ENCODE results near the gene FAM163A.
"Not testable (repeated sequence)": the region's sequence is repeated elsewhere in the genome, so short reads cannot be mapped to it uniquely, and the experiment has no call there.

FAM163A gene

DNA sequence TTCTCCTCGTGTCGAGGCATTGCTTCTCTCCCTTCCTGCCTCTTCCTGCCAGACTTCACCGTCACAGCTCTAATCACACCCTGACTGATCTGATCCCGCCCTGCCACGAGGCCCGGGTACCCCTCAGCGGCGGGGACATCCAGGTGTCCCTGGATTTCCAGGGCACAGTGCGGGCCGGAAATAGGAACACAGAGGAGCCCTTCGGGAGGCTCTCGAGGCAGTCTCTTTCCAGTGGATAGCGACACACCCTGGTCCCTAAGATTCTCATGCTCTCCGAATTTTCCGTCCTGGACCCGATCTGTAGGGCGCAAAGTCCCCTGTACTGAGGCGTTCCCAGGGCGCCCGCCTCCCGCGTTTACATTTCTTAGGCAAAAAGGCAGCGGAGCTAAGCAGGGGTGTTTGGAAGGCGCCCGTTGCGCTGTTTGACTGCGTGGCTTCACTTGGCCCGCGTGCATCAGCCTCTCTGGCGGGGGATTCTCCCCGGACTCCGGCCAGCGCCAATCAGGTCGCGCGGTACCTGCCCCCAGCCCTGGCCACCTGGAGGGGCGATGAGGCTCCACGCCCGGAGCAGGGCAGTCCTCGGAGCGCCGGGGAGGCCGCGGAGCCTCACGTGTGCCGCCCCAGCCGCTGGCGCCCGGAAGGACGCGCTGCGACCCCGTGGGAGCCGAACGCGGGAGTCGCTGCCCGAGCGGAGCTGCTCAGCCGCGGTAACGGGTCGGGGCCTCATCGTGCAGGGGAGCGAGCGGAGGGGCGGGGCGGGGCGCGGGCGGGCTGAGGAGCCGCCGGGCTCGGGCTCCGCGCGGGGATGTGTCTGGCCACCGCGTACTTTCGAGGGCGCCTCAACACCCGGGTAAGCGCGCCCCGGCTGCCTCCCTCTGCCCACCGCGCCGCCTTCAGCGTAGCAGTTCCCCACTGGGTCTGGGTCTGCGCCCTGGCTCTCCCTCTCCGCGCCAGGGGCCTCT, at the start of gene FAM163A:
Gene FAM163A, plus strand, starts transcription at position 575 of the 962 bp plus-strand sequence. CDS start 69,807 bp downstream, outside the sequence.
- DNase-seq: no peak

DNA sequence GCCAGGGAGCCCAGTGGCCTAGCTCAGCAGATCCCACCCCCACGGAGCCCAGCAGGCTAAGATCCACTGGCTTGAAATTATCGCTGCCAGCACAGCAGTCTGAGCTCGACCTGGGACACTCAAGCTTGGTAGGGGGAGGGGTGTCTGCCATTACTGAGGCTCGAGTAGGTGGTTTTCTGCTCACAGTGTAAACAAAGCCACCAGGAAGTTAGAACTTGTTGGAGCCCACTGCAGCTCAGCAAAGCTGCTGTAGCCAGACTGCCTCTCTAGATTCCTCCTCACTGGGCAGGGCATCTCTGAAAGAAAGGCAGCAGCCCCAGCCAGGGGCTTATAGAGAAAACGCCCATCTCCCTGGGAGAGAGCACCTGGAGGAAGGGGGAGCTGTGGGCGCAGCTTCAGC, 48.6 kb upstream of the FAM163A start:
- DNase-seq: not testable (repeated sequence)

DNA sequence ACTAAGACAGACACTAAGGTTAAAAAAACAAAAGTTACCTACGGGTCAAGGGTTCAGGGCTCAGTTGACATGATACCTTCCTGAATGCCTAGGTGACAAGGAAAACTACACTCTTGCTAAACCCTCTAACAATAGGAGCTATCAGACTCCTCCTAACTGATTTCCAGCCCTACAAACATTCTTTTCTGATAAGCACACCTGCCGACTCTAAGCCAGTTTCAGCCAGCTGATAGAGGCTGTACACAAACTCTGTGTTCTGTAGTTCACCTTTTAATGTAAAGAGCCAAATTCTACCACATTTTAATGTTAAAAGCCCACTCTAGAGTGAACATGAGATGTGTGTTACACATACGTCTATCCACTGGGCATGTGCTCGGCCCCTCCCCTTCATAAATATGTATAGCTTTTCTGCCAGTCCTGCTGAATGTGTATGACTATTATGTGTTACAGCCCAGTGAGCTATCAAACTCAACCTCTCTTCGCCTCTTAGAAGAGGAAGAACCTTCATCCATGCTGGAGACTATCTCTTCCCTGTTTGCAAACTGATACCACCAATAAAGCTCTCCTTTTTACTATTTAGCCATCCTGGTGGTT, 40.0 kb upstream of the FAM163A start:
- DNase-seq: no peak

DNA sequence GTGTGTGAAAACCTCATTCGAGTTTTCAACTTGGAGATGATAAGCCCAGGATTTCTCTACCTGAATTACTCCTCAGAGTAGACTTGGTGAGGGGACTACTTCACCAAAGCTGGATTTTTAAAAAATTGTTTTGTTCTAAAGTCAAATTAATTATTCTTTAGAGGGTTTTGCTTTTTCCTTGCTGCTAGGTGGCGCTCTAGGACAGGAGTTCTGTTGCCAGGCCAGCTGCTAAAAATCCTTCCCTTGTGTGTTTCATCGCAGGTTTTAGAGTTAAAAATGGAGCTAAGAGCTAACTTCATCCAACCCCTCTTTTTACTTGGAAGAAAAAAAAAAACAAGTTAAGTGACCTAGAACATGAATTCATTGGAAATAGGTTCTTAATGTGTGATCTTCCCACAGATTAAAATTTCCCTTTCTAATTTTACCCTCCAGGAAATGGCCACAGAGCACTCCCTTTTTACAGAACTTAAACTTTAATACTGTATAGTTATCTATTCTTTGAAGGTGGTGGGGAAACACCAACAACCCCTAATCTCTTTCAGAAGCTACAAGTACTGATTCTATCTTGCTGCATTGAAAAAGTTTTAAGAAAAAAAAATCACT, 36.7 kb upstream of the FAM163A start:
- DNase-seq: no peak

DNA sequence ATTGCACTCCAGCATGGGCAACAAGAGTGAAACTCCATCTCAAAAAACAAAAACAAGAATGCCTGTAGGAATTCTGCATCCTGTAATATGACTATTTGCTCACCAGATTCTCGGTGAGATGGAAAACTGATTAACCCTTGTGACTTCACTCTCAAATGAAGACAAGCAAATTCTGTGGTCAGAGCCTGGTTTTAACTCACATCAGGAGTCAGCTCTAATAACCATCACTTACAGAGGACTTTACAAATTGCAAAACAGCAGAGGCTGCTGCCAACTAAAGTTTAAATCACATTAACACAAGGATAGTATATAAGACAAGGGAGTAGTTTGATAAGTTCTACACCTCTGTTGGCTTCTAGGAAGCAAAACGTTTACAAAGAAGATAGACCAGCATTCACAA, 35.7 kb upstream of the FAM163A start:
- DNase-seq: no peak

DNA sequence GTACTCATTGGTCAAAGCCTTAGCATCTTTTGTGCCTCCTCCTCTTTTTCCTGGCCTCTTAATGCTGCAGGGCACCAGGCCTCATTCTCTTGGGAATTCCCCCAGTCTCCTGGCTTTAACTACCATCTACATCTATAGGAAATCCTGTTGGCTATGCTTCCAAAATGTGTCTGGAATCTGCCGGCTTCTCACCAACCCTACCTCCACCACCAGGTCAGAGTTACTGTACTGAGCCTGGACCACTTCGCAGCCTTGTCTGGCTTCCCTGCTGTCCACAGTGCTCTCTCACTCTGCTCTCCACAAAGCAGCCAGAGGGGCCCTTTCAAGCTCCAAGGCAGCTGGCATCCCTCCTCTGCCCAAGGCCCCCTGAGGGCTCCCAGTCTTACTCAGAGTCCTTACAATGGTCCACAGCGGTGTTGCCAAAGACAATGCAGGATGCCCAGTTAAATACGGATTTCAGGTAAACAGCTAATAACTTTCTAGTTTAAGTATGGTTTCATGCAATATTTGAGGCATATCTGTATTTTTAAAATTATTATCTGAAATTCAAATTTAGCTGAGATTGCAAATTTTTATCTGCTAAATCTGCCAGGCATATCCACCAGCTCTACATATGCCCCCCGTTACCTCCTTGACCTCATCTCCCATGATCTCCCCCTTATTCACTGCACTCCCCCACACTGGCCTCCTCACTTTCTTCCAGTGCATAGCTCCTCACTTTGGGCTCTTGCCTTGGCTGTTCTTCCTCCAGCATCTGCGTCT, 34.5 kb upstream of the FAM163A start:
- no peak for DNase-seq

DNA sequence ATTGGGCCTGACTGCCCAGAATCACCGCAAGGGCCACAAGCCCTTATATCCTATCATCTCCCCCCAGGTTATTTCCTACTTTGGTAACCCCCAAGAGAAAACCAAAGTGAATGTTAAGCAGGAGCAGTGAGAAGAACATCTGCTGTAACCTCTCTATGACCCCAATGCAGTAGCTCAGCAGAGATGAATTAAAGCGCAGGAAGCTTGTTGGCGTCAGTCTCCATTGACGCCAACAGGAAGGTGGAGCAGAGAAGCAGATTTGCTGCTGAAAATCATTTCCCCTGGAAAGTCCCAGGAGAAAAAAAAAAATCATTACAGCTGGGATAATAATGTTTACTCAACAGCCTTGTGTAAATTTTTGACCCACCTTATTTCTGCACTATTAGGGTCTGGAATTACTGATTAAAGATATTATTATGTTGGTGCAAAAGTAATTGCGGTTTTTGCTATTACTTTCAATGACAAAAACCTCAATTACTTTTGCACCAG, 33.2 kb upstream of the FAM163A start:
- DNase-seq: no peak

DNA sequence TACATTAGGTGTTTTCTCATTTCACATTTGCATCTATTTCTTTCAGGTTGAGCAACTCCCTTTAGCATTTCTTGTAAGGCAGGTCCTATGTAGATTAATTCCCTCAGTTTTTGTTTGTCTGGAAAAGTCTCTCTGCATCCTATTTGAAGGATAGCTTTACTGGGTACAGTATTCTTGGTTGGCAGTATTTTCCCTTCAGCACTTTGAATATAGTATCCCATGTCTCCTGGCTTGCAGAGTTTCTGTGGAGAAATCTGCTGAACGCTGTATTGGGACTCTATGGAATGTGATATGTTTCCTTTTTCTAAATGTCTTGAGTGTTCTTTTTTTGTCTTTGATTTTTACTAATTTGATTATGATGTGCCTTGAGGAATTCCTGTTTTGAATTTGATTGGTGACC, 28.9 kb upstream of the FAM163A start:
- no peak for DNase-seq

DNA sequence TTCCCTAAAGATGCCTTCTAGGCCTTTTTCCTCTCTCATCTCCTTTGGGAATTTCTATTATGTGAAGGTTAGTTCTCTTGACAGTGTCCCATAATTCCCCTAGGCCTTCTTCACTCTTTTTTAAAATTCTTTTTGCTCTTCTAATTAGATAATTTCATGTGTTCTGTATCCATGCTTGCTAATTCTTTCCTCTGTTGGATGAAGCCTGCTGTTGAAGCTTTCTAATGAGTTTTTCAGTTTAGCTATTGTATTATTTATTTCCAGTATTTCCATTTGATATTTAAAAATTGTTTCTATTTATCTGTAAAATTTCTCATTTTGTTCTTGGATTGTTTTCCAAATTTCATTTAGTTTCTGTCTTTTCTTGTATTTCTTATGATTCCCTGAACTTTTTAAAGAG, 28.5 kb upstream of the FAM163A start:
- no peak for DNase-seq

DNA sequence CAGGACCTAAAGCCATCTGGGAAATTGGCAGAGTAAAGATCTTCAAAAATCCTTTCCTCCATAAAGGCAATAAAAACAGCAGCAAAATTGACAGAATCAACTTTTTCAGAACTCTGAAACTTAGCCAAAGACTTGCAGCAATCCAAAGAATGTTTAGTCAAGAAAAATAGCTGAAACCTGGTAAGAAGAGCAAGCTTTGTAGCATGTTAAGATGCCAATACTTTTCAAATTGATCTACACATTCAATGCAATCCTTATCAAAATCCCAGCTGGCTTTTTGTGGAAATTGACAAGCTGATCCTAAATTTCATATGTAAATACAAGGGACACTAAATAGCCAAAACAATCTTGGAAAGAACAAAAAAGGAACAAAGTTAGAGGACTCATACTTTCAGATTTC, 23.8 kb upstream of the FAM163A start:
- DNase-seq: no peak

DNA sequence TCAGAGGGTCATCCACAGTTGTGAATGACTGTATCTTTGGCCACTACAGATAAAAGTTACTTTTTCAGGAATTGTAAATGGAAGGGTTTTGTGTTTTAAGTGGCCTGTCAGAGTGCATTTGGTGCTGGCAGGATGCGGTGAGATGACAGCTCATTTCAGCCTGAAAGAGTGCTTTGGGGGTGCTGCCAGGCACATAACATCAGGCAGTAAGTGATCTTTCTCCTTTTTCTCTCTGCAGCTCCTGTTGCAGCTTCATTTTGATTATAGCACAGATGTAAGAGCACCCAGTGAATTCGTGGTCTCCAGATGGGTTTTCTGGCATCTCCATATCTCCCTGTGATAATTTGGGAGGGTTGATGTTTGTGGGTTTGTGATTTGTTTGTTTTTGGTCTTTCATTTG, 14.8 kb upstream of the FAM163A start:
- DNase-seq: no peak

DNA sequence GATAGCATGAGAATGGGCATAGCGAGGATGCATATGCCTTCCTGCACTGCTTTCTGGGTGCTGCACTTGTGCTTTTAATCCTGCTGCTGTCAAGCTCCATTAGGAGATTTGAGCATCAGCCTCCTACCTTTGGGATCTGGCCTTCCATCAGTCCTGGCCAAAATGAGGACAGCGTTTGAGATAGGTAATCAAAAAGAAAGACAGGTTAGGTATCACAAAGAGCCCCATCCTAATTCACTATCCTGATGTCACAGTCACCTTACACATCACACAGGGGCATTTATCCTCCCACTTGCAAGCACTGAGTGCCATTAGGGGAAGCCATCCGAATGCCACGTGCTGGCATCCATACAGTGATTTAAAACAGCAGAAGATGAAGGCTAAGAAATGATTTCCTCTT, 13.2 kb upstream of the FAM163A start:
- DNase-seq: no peak

DNA sequence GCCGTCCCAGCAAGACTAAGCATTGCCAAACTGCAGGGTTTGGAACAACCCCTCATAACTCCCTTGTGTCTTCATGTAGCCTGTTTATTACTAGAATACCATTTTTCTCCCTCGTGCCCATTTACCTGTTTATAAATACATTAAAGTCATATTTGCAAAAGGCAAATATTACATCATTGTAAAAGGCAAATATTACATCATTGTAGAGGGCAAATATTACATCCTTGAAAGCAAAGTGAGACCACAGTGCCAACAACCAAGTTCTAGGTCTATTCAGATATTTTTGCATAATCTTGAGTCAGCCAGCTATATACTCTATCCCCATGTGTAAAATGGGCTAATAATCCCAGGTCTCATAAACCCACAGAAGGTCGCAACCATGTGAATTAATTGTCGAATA, 11.4 kb upstream of the FAM163A start:
- no peak for DNase-seq

DNA sequence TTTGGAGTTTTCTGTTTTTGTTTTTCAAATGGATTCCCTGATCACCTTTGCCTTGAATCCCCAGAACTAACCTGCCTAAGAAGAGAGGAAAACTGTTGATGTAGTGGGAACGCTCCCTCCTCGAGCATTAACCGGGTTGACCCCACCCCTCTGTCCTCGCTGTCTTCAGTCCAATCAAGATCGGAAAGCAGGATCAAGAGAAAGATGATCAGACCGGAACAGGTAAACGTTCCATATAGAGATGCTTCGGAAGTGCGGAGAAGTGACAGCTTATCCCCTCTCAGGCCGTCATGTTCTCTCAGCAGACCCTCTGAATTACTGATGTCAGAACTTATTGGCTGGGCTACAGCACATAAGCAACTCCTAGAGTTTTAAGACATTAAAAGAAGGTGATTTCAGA, 800 bp upstream of the FAM163A start:
- DNase-seq: no peak

DNA sequence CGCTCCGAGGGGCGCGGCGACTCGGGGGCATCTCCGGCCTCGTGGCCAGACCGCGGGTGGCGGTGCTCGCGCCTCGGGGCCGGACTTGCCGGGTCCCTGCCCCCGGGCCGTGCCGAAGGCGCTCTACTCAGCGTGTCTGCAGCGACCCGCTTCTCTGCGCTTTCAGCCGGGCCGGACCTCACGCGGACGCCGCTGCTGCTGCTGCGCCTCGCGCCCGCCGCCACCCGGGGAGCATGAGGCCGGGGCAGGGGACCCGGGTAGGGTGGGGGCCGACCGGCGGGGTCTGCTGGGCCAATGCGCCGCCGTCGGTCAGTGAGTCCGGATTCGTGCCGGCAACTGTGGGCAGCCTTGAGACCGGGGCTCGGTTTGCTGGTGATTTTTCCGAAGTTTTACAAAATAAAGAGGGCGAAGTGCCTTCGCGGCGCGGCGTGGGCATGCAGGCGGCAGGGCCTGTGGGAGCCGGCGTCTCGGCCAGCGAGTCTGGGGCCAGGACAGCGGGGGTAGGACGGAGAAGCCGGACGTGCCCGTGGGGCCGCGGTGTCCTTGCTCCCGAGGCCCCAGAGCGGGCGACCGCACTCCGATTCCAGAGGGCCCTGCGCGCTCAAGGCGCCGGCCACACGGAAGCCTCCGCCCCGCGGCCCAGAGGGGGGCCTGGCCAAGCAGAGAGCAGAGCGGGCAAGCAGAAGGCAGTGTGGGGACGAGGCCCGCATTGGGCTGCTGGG, 749 bp downstream of the FAM163A start:
- no peak for DNase-seq

DNA sequence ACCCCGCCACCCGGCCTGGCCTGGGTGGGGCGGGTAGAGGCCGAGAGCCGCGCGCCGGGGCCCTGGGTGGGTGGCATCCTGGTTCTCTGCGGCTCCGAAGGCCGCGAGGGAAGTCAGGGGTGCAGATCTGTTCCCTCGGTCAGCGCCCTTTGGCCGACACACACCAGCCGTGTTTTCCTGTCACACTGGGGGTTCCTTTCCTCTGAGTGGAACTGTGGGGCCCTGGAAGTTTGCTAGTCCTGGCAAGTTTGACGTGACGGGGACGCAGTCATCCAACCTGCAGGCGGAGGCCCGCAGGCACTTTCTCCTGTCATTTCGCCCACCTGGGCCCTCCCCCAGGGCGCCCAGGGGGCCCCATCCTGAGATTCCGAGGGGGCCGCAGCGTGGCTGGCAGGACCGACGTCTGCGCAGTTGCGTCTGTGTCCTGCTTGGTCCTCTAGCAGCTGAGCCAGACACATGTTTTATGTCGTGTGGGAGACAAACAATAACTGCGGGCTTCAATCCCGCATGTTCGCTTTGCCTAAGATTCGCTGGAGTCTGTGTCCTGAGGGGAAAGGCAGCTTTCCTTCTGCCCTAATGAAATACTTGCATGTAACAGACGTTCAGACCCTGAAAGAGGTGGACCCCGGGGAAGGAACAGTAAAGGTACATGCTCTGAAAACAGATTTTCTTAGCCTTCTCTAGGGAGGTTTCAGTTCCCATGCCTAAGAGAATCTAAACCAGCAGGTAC, 1.5 kb downstream of the FAM163A start:
- no peak for DNase-seq

DNA sequence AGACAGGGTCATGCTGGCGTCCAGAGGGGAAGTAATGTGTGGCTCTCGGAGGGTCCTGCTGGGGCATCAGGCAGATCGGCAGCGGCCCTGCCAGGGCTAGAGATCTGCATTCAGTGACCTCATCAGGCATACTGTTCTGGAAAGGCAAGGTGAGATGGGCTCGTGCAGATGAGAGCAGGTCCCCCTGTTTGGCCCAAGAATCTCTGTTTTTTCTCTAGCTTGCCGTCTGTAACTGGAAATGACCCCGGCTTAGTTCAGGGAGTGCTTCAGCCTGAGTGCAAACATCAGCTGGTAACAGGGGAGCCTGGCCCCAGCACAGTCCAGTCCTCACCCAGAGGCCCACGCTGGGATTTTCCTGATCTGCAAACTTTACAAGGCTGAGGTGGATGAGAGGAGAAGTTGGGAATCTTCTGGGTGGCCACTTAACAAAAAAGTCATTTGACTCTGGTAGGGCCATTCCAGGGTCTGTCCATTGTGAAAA, 2.1 kb downstream of the FAM163A start:
- no peak for DNase-seq

DNA sequence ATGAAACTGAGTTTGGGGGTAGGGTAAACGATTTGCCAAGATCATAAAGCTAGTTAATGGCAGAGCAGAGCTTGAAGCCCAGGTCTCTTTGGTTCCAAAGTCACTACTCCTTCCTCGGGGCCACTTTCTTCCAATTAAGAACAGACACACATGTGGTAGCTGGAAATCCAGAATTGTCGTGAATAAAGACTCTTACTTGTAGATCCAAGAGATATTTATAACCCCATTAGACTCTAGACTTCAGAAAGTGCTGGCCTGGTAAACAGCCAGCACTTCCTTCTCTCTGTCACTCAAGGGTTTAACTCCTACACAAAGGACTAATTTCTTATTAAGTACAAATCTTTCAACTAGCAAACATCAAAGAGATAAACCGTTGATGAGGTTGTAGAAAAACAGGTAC, 2.7 kb downstream of the FAM163A start:
- DNase-seq: no peak

DNA sequence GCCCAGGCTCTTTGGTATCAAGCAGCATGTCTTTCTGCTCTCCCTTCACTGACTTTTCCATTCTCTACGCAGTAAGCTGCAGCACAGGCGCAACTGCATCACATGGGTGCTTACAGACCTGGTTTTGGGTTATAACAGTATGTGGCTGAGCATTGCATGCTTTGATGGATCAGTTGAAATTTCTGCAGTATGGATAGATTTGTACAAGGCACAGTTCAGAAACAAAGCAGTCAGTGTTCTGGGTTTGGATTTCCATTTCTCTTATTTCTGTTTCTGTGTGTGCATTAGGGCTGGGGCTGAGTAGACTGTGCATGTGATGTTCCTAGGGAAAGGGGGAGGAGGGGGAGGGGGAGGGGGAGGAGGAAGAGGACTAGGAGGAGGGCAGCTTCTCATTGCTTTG, 4.5 kb downstream of the FAM163A start:
- no peak for DNase-seq

DNA sequence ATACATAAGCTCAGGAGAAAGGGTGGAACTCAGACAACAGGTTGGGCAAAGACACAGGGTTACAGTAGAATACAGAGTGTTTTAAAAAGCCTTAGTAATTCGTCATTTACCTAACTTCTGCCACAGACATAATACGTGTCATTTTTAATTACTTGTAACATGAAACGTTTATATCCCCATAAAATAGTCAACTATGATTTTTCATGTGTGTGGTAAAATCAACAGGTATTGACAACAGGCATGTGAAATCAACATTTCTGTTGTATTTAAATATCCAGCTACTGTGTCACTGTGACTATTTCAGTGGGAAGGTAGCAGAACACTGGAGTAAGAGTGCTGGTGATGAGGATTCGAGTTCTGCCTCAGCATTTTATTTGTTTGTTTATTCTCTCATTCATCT, 5.7 kb downstream of the FAM163A start:
- DNase-seq: no peak

DNA sequence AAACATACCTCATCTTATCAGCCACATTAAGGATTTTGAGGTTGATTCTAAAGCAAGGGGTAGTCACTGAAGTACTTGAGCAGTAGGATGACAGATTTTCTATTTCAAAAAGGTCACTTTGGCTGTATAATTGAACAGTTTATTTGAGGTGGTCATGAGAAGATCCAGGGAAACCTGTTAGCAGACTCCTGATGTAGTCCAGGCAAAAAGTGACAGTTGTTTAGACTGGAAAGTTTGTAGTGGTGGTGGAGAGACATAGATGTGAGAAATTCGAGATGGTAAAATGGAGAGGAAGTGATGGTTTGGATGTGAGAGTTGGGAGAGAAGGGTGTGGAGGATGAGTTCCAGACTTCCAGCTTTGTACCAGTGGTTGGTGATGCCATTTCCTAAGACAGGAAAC, 7.5 kb downstream of the FAM163A start:
- no peak for DNase-seq

DNA sequence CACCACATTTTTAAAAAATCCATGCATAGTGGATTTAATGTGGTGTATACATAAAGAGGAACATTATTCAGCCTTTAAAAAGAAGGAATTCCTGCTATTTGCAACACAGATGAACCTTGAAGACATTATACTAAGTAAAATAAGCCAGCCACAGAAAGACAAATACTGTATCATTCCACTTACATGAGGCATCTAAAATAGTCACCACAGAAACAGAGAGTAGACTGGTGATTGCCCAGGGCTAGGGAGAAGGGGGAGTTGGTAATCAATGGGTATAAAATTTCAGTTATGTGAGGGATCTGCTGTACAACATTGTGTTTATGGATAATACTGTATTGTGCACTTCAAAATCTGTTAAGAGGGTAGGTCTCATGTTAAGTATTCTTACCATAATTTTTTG, 10.0 kb downstream of the FAM163A start:
- no peak for DNase-seq

All from GF-D8 (cell line).